Breast epithelium (tissue), 3 donors: ENCODE data around the gene CEP44.

ENCODE experiments used
- CTCF ChIP-seq, 3 donors: fragments of 450-650 bp; IDR thresholded peaks; one replicate each; pipeline ENCODE4 v1.5.1; 2016 to 2017; ENCODE audit warnings: antibody characterized with exemption in 3 of 3, mild to moderate bottlenecking in 3 of 3, moderate library complexity in 3 of 3
- POLR2A ChIP-seq: fragments of 450-650 bp; IDR thresholded peaks from one replicate; pipeline ENCODE4 v1.6.1; 2016; ENCODE audit warnings: antibody characterized with exemption, mild to moderate bottlenecking, moderate library complexity
- POLR2AphosphoS5 ChIP-seq, 3 donors: sonication (generic); formaldehyde crosslinking; IDR thresholded peaks; one replicate each; pipeline ENCODE4 v1.6.1; 2017; ENCODE audit warnings: antibody characterized with exemption in 3 of 3

- no peak for TF ChIP-seq CTCF (IDR thresholded peaks at IDR 0.05)
- no peak for TF ChIP-seq POLR2A
- TF ChIP-seq POLR2AphosphoS5 (IDR thresholded peaks at IDR 0.05), result no peak
Observed at GRCh38 chr4:174245714-174246113, 38.0 kb upstream of the CEP44 start.
